HCT116 (cell line): ENCODE results near the gene TBC1D17. TPM values are rescaled to one million over a fixed set of nuclear protein-coding genes. Genes with fewer than 3 reads are reported as not detected.

Experiments
- ATAC-seq: fragments of 200-7000 bp; cut with Tn5 transposase; 2 replicates; pipeline ENCODE4 v1.9.1; 2020; ENCODE audit warnings: mild to moderate bottlenecking, moderate library complexity
- BruUV-seq: library from RNA; stranded (reverse); fragments of 400-500 nt; replicated peaks from 2 replicates; lab custom pipeline; 2021; lab: Mats Ljungman, UMichigan
- CTCF ChIA-PET: fragments of 300-600 bp; sonication (Branson Sonifier 250); formaldehyde crosslinking; loops from one replicate; lab custom pipeline; 2021; ENCODE audit warnings: antibody characterized with exemption; lab: Charles Lee
- POLR2A ChIA-PET: fragments of 300-600, 350-600 bp; sonication (Branson Sonifier 250); formaldehyde crosslinking; loops from one replicate; lab custom pipeline; 2021; ENCODE audit warnings: antibody characterized with exemption; lab: Charles Lee
- RAD21 ChIA-PET, 2 experiments: fragments of 300-600 bp; sonication (Branson Sonifier 250); formaldehyde crosslinking; loops; one replicate each; lab custom pipeline; 2023; ENCODE audit warnings: low total read pairs in 2 of 2; ENCODE audit not compliant: uncharacterized antibody in 2 of 2, unreplicated experiment in 2 of 2, low non-redundant PET in 1 of 2; lab: Charles Lee
- DNase-seq: peaks from one replicate; pipeline ENCODE4 v3.0.0-alpha.2; 2010; ENCODE audit warnings: low read depth, low spot score
- H2AFZ ChIP-seq: fragments of 200-600 bp; shearing (Covaris generic), sonication (generic); 2 replicates; pipeline ENCODE4 v1.6.1; 2017; ENCODE audit warnings: low read depth, mixed run types, mixed read lengths, antibody characterized with exemption, low read length; ENCODE audit not compliant: poor library complexity, severe bottlenecking
- H3K27ac ChIP-seq: 2 replicates; pipeline ENCODE4 v1.5.1; 2012; ENCODE audit warnings: low read depth, low read length
- H3K27me3 ChIP-seq: fragments of 200-600 bp; sonication (generic); 2 replicates; pipeline ENCODE4 v1.6.1; 2016; ENCODE audit warnings: mixed run types, low read length, mixed read lengths; ENCODE audit not compliant: insufficient read depth
- H3K36me3 ChIP-seq, 2 experiments: fragments of 200-500 bp in 1 of 2; fragments of 200-600 bp in 1 of 2; sonication (Bioruptor generic) in 1 of 2; sonication (generic) in 1 of 2; 2 replicates each; pipeline versions ENCODE4 v1.5.1 to v1.6.1; 2014 to 2016; ENCODE audit warnings: low read length in 2 of 2, inconsistent platforms in 1 of 2, mixed read lengths in 1 of 2, mixed run types in 1 of 2; ENCODE audit not compliant: insufficient read depth in 2 of 2, control insufficient read depth in 1 of 2
- H3K4me1 ChIP-seq, 2 experiments: fragments of 200-600 bp in 1 of 2; sonication (generic) in 1 of 2; 2 replicates each; pipeline versions ENCODE4 v1.5.1 to v1.6.1; 2012 to 2017; ENCODE audit warnings: low read length in 2 of 2, inconsistent platforms in 1 of 2, mild to moderate bottlenecking in 1 of 2, mixed read lengths in 1 of 2, mixed run types in 1 of 2, moderate library complexity in 1 of 2; ENCODE audit not compliant: insufficient read depth in 2 of 2, control insufficient read depth in 1 of 2
- H3K4me2 ChIP-seq: fragments of 200-600 bp; sonication (generic); 2 replicates; pipeline ENCODE4 v1.6.1; 2017; ENCODE audit warnings: mixed run types, low read length, mixed read lengths
- H3K4me3 ChIP-seq, 2 experiments: fragments of 200-600 bp in 1 of 2; sonication (generic) in 1 of 2; replicated peaks in 1 of 2; 2 replicates each; pipeline ENCODE4 v1.5.1; 2011 to 2016; ENCODE audit warnings: low read length in 2 of 2, control low read depth in 1 of 2, low read depth in 1 of 2, mild to moderate bottlenecking in 1 of 2, mixed read lengths in 1 of 2, mixed run types in 1 of 2
- H3K79me2 ChIP-seq: fragments of 200-600 bp; sonication (generic); 2 replicates; pipeline ENCODE4 v1.6.1; 2017; ENCODE audit warnings: mild to moderate bottlenecking, mixed run types, low read length, moderate library complexity, mixed read lengths; ENCODE audit not compliant: insufficient read depth
- H3K9ac ChIP-seq: fragments of 200-600 bp; sonication (generic); 2 replicates; pipeline ENCODE4 v1.6.1; 2016; ENCODE audit warnings: low read length, mixed read lengths
- H3K9me2 ChIP-seq: fragments of 200-600 bp; sonication (generic), shearing (Covaris generic); 2 replicates; pipeline ENCODE4 v1.6.1; 2017; ENCODE audit warnings: mixed run types, mild to moderate bottlenecking, moderate library complexity; ENCODE audit not compliant: insufficient read depth
- H3K9me3 ChIP-seq, 2 experiments: fragments of 200-500 bp in 1 of 2; fragments of 200-600 bp in 1 of 2; sonication (Bioruptor generic) in 1 of 2; sonication (generic) in 1 of 2; 2 replicates each; pipeline ENCODE4 v1.6.1; 2014 to 2017; ENCODE audit warnings: low read length in 2 of 2, mixed read lengths in 2 of 2, inconsistent platforms in 1 of 2, low read depth in 1 of 2, mild to moderate bottlenecking in 1 of 2, mixed run types in 1 of 2, moderate library complexity in 1 of 2; ENCODE audit not compliant: control insufficient read depth in 1 of 2, insufficient read depth in 1 of 2
- H4K20me1 ChIP-seq: fragments of 200-600 bp; sonication (generic), shearing (Covaris generic); 2 replicates; pipeline ENCODE4 v1.6.1; 2017; ENCODE audit warnings: mixed run types, mild to moderate bottlenecking, moderate library complexity; ENCODE audit not compliant: insufficient read depth
- CEBPB ChIP-seq: IDR thresholded peaks from 2 replicates; pipeline ENCODE4 v1.6.1; 2012; ENCODE audit warnings: low read depth
- CTCF ChIP-seq, 3 experiments: fragments of 200-600 bp in 1 of 3; sonication (generic) in 1 of 3; IDR thresholded peaks in 2 of 3; conservative IDR thresholded peaks in 1 of 3; 2 replicates each; pipeline ENCODE4 v1.5.1; 2012 to 2017; ENCODE audit warnings: low read depth in 2 of 3, low read length in 2 of 3, antibody characterized with exemption in 1 of 3, borderline replicate concordance in 1 of 3, control low read depth in 1 of 3, mild to moderate bottlenecking in 1 of 3, mixed read lengths in 1 of 3, mixed run types in 1 of 3, moderate library complexity in 1 of 3; ENCODE audit not compliant: insufficient read depth in 1 of 3
- EGR1 ChIP-seq: IDR thresholded peaks from 2 replicates; pipeline ENCODE4 v1.6.1; 2012; ENCODE audit warnings: low read depth
- ELF1 ChIP-seq: IDR thresholded peaks from 2 replicates; pipeline ENCODE4 v1.6.1; 2012; ENCODE audit warnings: low read depth, borderline replicate concordance
- EZH2 ChIP-seq: fragments of 200-600 bp; sonication (generic); IDR thresholded peaks from 2 replicates; pipeline ENCODE4 v1.6.1; 2017; ENCODE audit warnings: antibody characterized with exemption, mixed run types
- MAX ChIP-seq: IDR thresholded peaks from 2 replicates; pipeline ENCODE4 v1.6.1; 2012
- POLR2A ChIP-seq: IDR thresholded peaks from 2 replicates; pipeline ENCODE4 v1.7.0; 2011; ENCODE audit warnings: borderline replicate concordance; ENCODE audit not compliant: insufficient read depth, insufficient read length; ENCODE audit errors: extremely low read depth
- POLR2AphosphoS5 ChIP-seq: IDR thresholded peaks from 2 replicates; pipeline ENCODE4 v1.6.1; 2011; ENCODE audit warnings: mild to moderate bottlenecking, low read depth, low read length, moderate library complexity
- RAD21 ChIP-seq: IDR thresholded peaks from 2 replicates; pipeline ENCODE4 v1.6.1; 2012; ENCODE audit warnings: low read depth, mild to moderate bottlenecking
- SIN3A ChIP-seq: IDR thresholded peaks from 2 replicates; pipeline ENCODE4 v1.6.1; 2012; ENCODE audit warnings: low read depth
- SP1 ChIP-seq: IDR thresholded peaks from 2 replicates; pipeline ENCODE4 v1.6.1; 2012; ENCODE audit warnings: low read depth
- SRF ChIP-seq: IDR thresholded peaks from 2 replicates; pipeline ENCODE4 v1.6.1; 2012; ENCODE audit warnings: low read depth
- TCF7L2 ChIP-seq: IDR thresholded peaks from 2 replicates; pipeline ENCODE4 v1.7.0; 2011; ENCODE audit warnings: borderline replicate concordance, inconsistent platforms; ENCODE audit not compliant: insufficient read depth, insufficient read length; ENCODE audit errors: extremely low read depth
- YY1 ChIP-seq: IDR thresholded peaks from 2 replicates; pipeline ENCODE4 v1.6.1; 2011; ENCODE audit warnings: low read length, low read depth, moderate library complexity, mild to moderate bottlenecking; ENCODE audit not compliant: insufficient replicate concordance; ENCODE audit errors: extremely low read depth
- ZFX ChIP-seq: fragments of 450-650 bp; IDR thresholded peaks from 2 replicates; pipeline ENCODE4 v1.6.1; 2017
- intact Hi-C: fragments of 100-400 bp; cut with micrococcal nuclease; formaldehyde crosslinking; loops from 2 replicates; pipeline ENCODE4 v1.10.0; 2022
- total RNA-seq: library from RNA; stranded (reverse); gene quantifications from one replicate; pipeline ENCODE4 v1.2.1, GENCODE V29; 2021; ENCODE audit not compliant: unreplicated experiment

TBC1D17 gene
- total RNA-seq, 1 experiment from 2014 or later = 32.9 TPM

GRCh38 chr19:49929121-49929610, 51.7 kb downstream of the TBC1D17 start, which contains the start of the genes ATF5 and NUP62 (continued):
- no peak for TF ChIP-seq SRF
- no peak for TF ChIP-seq CEBPB
- no peak for TF ChIP-seq ELF1
- TF ChIP-seq EGR1 = no peak
- TF ChIP-seq POLR2A = peak; percentile 86
- peak; percentile 64; the same call in 1 of the 2 replicates for TF ChIP-seq ZFX
- TF ChIP-seq CTCF (IDR thresholded peaks at IDR 0.05 in 2 of 3, conservative IDR thresholded peaks at IDR 0.05 in 1 of 3; ENCODE audit: borderline replicate concordance in 1 of 3, insufficient read depth in 1 of 3, low read depth in 2 of 3, low read length in 2 of 3) = no peak
- no peak for TF ChIP-seq RAD21

GRCh38 chr19:49929611-49930482, 52.3 kb downstream of the TBC1D17 start:
- peak; percentile 98 for DNase-seq
- TF ChIP-seq POLR2AphosphoS5 (peak; percentile 45; the same call in 1 of the 2 replicates), TCF7L2 (peak; percentile 33), CTCF (IDR thresholded peaks at IDR 0.05 in 2 of 3, conservative IDR thresholded peaks at IDR 0.05 in 1 of 3; ENCODE audit: borderline replicate concordance in 1 of 3, insufficient read depth in 1 of 3, low read depth in 2 of 3, low read length in 2 of 3) (no peak), YY1 (peak; percentile 30), SP1 (peak; percentile 76), EZH2 (no peak), SIN3A (0 out of 2 replicates have a peak, but pooled peaks have one; percentile 43), MAX (peak; percentile 90; the same call in 1 of the 2 replicates), POLR2A (peak; percentile 77)
- H3K9me3 ChIP-seq = no peaks in the 10 kb centered on the region
- intact Hi-C loops = no loop called here
- ChIA-PET RAD21 (interaction anchor here in 1 of 2 experiments (1.1 kb wide), 1 partner anchor 65 kb away, joined by 4 read pairs; no protein-coding TSS in a partner anchor), POLR2A (interaction anchor here (0.6 to 1.8 kb wide), 12 partner anchors 12 to 970 kb away, joined by 3 to 12 read pairs (median 4); no protein-coding TSS in a partner anchor), CTCF (interaction anchor here (0.8 to 1.6 kb wide), 2 partner anchors 125 to 206 kb away, joined by 3 to 7 read pairs; no protein-coding TSS in a partner anchor)
- H3K36me3 ChIP-seq = peaks cover 6 to 29% of the 10 kb centered on the region in 2 experiments; a peak in 3 of 4 replicates
- H3K4me3 ChIP-seq = peak overlapping the region; percentile 58 to 97
- peak; percentile 88 for ATAC-seq
- no peaks in the 10 kb centered on the region for H3K9me2 ChIP-seq
- H3K27ac ChIP-seq = peak overlapping the region; percentile 99
- no TSS peak for BruUV-seq
- peak overlapping the region; percentile 82 for H3K9ac ChIP-seq
- H3K4me1 ChIP-seq = peaks cover 11 to 29% of the 10 kb centered on the region in 2 experiments; a peak in 3 of 4 replicates
- H3K4me2 ChIP-seq = peak overlapping the region; percentile 100
- peaks cover 51% of the 10 kb centered on the region for H3K79me2 ChIP-seq
- no peaks in the 10 kb centered on the region for H4K20me1 ChIP-seq
- H2AFZ ChIP-seq = no peak overlapping the region
- H3K27me3 ChIP-seq = no peaks in the 10 kb centered on the region
